NCI-H1436 treated with DMSO at 0.1 percent for 48 hours (cell line): Measurements from ENCODE around the gene EEF1A2.

ENCODE experiments used
- DNase-seq: peaks from one replicate; lab custom pipeline; 2025; lab: John Stamatoyannopoulos, UW

The EEF1A2 gene

GRCh38 chr20:63469713-63470101, 29.2 kb downstream of the EEF1A2 start:
- DNase-seq = no peak

DNA sequence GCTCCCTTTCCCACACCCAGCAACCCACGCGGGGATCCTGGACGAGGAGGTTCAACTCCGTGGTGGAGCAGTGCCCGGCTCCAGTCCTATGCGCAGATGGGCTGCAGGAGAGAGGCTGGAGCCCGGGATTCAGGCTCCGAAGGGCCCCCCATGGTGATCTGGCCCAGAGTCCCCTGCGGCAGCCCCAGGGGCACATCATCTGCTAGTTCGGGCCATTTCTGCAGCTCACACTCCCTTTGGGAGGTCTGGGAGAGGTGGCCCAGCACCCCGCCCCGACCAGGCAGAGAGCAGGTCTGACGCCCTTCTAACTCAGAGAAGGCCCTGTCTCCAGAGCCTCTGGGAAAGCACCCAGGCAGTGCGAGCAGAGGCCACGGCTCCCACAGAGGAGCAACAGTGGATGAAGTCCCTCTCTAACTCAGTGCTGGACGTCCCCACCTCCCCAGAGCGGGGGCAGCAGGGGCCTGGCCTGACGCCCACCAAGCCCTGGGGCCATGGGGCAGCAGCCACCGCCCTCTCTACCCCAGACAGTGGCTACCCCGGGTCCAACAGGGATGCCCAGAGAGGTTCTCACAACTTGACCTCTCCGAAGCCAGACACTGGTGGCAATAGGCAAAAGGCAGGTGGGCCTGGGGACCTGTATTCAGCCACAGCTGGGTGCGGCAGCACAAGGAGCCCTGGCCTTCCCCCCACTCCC, 29.7 kb downstream of the EEF1A2 start:
- DNase-seq = no peak

DNA sequence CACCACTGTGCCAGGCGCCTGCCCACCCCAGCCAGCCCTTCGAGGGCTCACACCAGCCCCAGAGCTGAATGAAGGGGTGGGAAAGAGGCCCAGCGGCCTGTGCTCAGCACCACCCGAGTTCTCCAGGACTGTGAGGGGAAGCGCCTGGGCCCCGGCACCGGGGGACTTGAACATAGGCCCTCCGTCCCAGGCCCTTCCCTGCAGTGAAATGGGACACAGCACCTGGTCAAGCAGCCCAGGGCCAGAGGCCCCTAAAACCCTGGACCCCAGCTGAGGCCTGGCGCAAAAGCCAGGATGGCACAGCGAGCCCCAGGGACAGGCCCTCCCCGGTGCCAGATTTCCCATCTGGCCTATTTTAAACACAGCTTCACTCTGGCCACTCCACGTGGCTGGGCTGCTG, 30.5 kb downstream of the EEF1A2 start:
- DNase-seq = no peak

GRCh38 chr20:63467294-63468083, 31.4 kb downstream of the EEF1A2 start:
- DNase-seq = no peak

DNA sequence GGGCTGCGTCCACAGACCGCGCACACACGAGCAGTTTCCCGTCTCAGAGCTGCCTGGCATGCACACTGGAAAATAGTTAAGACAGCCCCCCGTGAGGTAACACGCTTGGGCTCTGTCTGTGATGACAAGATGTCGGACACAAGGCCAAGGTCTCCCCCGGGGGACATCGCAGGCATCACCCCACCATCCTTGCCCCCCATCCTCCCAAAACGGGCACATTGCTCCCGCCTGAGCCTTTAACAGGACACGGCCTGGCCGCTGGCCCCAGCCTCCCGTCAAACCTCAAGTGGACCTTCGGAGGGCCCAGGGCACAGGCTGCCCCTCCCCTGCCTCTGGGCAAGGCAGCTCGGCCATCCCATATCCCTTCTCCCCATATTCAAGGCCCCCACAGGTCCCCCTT, 32.0 kb downstream of the EEF1A2 start:
- no peak for DNase-seq

- no peak for DNase-seq
Measured at GRCh38 chr20:63466250-63466825, 32.5 kb downstream of the EEF1A2 start.

DNA sequence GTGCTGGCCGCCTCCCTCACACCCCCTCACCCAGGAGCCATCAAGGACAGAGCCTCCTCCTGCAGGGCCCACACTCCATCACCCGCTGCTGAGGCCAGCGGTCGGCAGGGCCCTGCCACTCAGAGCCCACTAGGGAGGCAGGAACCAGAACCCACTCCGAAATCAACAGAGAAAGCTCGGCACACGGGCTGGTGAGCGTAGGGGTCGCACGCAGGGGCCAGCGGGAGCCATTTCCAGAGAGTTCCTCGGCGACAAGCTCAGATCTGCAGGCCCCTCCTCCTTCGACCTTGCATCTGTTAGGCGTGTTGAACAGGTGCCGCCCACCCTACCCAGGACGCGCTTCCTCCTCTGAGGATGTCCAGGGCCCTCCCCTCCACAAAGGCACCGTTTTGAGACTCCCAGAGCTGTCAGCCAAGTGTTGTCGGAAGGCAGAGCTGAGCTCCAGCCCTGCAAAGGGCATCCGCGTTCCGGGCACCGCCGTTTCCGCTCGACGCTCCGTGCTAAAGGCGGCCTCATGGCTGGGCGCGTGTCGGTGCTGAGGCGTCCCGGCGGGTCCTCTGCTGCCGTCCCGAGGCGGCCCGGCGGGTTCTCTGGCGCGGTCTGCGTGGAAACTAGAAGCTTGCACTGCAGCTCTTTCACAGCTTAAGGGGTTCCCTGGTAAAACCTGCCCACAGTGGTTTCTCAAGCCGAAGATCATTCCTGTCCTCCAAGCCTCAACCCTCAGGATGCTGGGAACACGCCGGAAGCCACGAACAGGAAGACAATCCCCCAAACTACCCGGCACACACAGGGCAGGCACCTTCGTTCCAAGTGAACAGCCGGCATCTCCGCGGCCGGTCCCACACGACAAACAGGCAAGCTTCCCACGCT, 33.3 kb downstream of the EEF1A2 start:
- no peak for DNase-seq

DNA sequence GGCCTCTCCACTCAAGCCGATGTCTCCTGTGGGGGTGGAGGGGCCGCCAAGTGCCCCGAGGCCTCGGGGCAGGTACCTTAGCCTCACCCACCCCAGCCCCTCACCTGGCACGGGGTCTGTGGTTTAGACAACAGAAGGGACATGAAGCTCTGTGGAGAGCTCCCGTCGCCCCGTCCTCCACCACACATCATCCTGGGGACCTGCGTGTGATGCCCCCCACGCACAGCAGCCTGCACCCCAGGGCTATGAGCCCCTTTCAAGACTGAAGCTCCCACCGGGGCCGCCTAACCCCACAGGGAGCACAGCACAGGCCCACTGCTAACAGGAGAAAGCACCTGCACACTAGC, 34.6 kb downstream of the EEF1A2 start:
- no peak for DNase-seq

GRCh38 chr20:63463400-63464288, 35.2 kb downstream of the EEF1A2 start:
- no peak for DNase-seq

- DNase-seq = no peak
Measured at GRCh38 chr20:63462244-63462643, 36.6 kb downstream of the EEF1A2 start.

DNA sequence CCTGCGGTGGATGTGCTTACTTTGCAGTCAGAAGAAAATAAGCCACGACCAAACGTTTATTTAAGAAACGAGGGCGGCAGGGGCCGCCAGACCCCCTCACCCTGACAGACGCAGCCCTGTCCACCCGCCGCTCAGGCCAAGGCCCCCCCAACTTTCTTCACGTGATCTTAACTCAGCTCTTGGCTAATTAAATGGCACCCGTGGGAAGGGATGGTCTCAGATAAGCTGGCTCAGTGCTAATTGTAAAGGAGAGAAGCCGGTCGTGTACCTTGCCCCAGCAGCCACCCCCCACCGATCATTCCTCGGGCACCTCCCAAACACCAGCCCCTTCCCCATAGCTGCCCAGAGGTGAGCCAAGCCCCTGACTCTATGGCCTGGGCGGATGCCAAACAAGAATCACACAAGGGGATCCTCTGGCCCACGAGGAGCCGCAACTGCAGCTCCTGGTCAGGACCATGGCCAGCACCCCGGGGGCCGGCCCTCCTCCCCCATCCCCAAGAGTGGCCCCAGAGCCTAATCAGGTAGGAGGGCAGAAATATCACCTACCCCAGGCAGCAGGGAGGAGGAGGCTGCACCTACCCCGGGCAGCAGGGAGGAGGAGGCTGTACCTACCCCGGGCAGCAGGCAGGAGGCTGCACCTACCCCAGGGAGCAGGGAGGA, 37.6 kb downstream of the EEF1A2 start:
- no peak for DNase-seq

DNA sequence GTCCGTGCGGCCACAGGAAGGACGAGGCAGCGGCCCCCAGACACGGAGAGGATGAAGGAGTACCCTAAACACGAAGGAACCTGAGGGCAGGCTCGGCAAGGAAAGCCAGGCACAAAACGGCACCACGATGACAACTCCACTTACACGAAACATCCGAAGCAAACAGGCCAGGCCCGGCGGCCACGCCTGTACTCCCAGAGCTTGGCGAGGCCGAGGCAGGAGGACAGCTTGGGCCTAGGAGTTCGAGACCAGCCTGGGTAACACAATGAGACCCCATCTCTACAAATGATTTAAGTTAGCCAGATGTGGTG, 39.9 kb downstream of the EEF1A2 start:
- no peak for DNase-seq

DNA sequence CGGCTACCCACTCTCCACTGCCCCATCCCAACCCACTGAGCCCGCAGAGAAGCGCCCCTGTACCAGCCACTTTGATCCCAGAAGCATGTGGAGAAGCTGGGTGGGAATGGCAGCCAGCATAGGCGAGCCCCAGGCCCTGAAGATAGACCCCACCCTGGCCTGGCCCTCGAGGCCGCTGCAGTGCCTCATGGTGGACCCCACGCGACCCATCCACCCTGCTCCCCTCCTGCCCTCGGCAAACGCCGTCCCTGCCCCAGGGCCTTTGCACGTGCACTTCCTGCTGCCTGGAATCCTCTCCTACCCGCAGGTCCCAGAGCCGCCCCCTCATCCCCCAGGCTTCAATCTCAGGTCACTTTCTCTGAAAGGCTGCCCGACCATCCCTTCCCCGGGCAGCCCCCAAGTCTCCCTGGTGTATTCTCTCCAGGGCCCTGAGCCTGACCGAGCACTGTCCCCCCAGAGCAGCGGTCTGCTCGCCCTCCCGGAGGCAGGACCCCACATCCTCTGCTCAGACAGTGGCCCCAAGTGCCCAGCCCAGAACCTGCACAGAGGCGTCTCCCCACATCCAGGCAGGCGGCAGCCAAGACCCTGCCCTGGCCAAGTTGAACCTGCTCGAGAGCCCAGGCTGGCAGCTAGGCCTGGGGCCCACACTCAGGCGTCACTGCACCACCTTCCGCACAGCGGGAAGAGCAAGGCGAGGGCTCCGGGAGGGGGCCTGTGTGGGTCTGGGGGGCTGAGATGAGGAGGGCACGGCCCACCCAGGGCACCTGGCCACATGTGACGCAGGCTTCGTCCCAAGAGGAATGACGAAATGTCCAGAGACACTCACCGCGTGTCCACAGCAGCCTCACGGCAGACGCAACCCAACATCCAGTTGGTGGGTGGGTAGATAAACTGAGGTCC, 40.5 kb downstream of the EEF1A2 start:
- no peak for DNase-seq

GRCh38 chr20:63457737-63458136, 41.1 kb downstream of the EEF1A2 start:
- DNase-seq = peak; percentile 81

GRCh38 chr20:63456429-63457284, 42.2 kb downstream of the EEF1A2 start:
- peak; percentile 29 for DNase-seq

- no peak for DNase-seq
Measured at GRCh38 chr20:63455568-63455859, 43.4 kb downstream of the EEF1A2 start.

- peak; percentile 78 for DNase-seq
Measured at GRCh38 chr20:63454731-63455567, 43.9 kb downstream of the EEF1A2 start.

- DNase-seq = no peak
Measured at GRCh38 chr20:63452821-63453523, 45.9 kb downstream of the EEF1A2 start.
